ENCODE results near the gene SNX27.
"Not testable (repeated sequence)": the region's sequence is repeated elsewhere in the genome, so short reads cannot be mapped to it uniquely, and the experiment has no call there.

SNX27 gene

GRCh38 chr1:151611832-151612500 is at the start of gene SNX27:
TSS of gene SNX27 (plus strand) at chr1:151612050. CDS start at chr1:151612202, 152 bp downstream.
- peak; percentile 91 for DNase-seq

GRCh38 chr1:151562661-151563060 is 49.2 kb upstream of the SNX27 start:
- DNase-seq, result no peak

GRCh38 chr1:151563376-151563775 is 48.5 kb upstream of the SNX27 start:
- no peak for DNase-seq

GRCh38 chr1:151565502-151566189 is 46.2 kb upstream of the SNX27 start:
- DNase-seq, result no peak

- DNase-seq, result peak; percentile 29
Measured at GRCh38 chr1:151568626-151569088, 43.2 kb upstream of the SNX27 start.

- no peak for DNase-seq
Measured at GRCh38 chr1:151570819-151571218, 41.0 kb upstream of the SNX27 start.

GRCh38 chr1:151574575-151575529 is 37.0 kb upstream of the SNX27 start:
- no peak for DNase-seq

- DNase-seq, result no peak
Measured at GRCh38 chr1:151577173-151577572, 34.7 kb upstream of the SNX27 start.

- no peak for DNase-seq
Measured at GRCh38 chr1:151578941-151579340, 32.9 kb upstream of the SNX27 start.

GRCh38 chr1:151579436-151580225 is 32.2 kb upstream of the SNX27 start:
- DNase-seq, result no peak

GRCh38 chr1:151581451-151581850 is 30.4 kb upstream of the SNX27 start:
- no peak for DNase-seq

- DNase-seq, result no peak
Measured at GRCh38 chr1:151581921-151582320, 29.9 kb upstream of the SNX27 start.

- DNase-seq, result no peak
Measured at GRCh38 chr1:151583796-151584195, 28.1 kb upstream of the SNX27 start.

GRCh38 chr1:151584278-151584677 is 27.6 kb upstream of the SNX27 start:
- DNase-seq, result no peak

- no peak for DNase-seq
Measured at GRCh38 chr1:151584780-151585179, 27.1 kb upstream of the SNX27 start.

GRCh38 chr1:151585622-151586021 is 26.2 kb upstream of the SNX27 start:
- DNase-seq, result no peak

GRCh38 chr1:151590961-151591360 is 20.9 kb upstream of the SNX27 start:
- no peak for DNase-seq

GRCh38 chr1:151593730-151594129 is 18.1 kb upstream of the SNX27 start:
- no peak for DNase-seq

GRCh38 chr1:151594143-151594625 is 17.7 kb upstream of the SNX27 start:
- DNase-seq, result peak; percentile 86

GRCh38 chr1:151596166-151596953 is 15.5 kb upstream of the SNX27 start:
- no peak for DNase-seq

- not testable (repeated sequence) for DNase-seq
Measured at GRCh38 chr1:151602550-151602949, 9.3 kb upstream of the SNX27 start.

All from CD4-positive, alpha-beta T cell treated with Interleukin-12 subunit alpha and Interleukin-12 subunit beta, for 1 hour (primary cell).